ENCODE data around the gene VAPA.

Gene VAPA

DNA sequence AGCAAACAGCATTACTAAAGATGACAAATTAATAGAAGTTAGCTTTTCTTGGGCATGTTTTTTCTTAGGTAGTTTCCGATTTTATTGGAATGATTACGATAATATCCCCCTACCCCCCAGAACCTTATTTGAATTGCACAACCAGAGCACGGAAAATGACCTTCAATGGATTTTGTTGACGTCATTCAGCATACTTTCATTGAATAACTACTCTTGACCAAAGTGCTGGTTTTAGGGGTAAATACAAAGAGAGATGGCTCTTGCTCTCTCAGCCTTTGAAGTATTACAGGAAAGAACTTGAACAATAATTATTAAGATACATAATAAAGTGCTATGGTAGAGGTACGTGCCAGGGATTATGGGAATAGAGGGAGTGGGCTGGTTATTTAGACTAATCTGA, 36.0 kb downstream of the VAPA start:
- no peak overlapping the region for H3K4me3 ChIP-seq (ENCODE audit: low read length in 2 of 2)
- H3K36me3 ChIP-seq (replicated peaks in 1 of 2; ENCODE audit: control insufficient read depth in 2 of 2, insufficient read depth in 2 of 2, low read length in 2 of 2) = peaks cover 10 to 94% of the 10 kb centered on the region in 2 donors
- H3K4ac ChIP-seq (ENCODE audit: low read length) = no peak overlapping the region
- no peak overlapping the region for H2BK12ac ChIP-seq (ENCODE audit: low read length)
- no peak overlapping the region for H3K27ac ChIP-seq (replicated peaks; ENCODE audit: low read length)
- H3K18ac ChIP-seq (ENCODE audit: low read length) = no peak overlapping the region
- no peak overlapping the region for H2BK15ac ChIP-seq (ENCODE audit: low read length)
- H2AK5ac ChIP-seq (ENCODE audit: low read depth, low read length) = no peak overlapping the region
- WGBS, 2 donors (ENCODE audit: extremely low coverage in 2 of 2, insufficient read length in 2 of 2, insufficient replicate concordance in 1 of 2) = no CpG with 5 or more reads among the region's 5 CpGs
- H3K4me2 ChIP-seq (ENCODE audit: insufficient read depth, low read length, poor library complexity, severe bottlenecking) = no peak overlapping the region
- no peak overlapping the region for H2BK5ac ChIP-seq (ENCODE audit: low read length)
- no peak overlapping the region for H2BK120ac ChIP-seq (ENCODE audit: low read depth, low read length)
- no peaks in the 10 kb centered on the region for H3K27me3 ChIP-seq (ENCODE audit: control insufficient read depth in 3 of 3, insufficient read depth in 3 of 3, low read depth in 1 of 3, low read length in 3 of 3)
- H3K14ac ChIP-seq (ENCODE audit: low read length) = no peak overlapping the region
- peaks cover 0 to 2% of the 10 kb centered on the region in 2 donors for H3K4me1 ChIP-seq (ENCODE audit: control insufficient read depth in 2 of 2, insufficient read depth in 1 of 2, low read depth in 1 of 2, low read length in 2 of 2)
- no peak overlapping the region for H3K9ac ChIP-seq (ENCODE audit: low read depth, low read length, poor library complexity)
- H4K91ac ChIP-seq (ENCODE audit: low read depth, low read length, poor library complexity) = no peak overlapping the region
- H4K8ac ChIP-seq (ENCODE audit: low read depth, low read length) = no peak overlapping the region
- no peak overlapping the region for H3K23ac ChIP-seq (ENCODE audit: low read depth, low read length, poor library complexity)
- DNase-seq (ENCODE audit: low spot score) = no peak
- no peak overlapping the region for H2AFZ ChIP-seq (ENCODE audit: low read length)
- H3K9me3 ChIP-seq (replicated peaks in 1 of 2; ENCODE audit: control insufficient read depth in 2 of 2, insufficient read depth in 1 of 2, low read depth in 1 of 2, low read length in 2 of 2) = no peaks in the 10 kb centered on the region
- no peaks in the 10 kb centered on the region for H3K79me1 ChIP-seq (ENCODE audit: low read depth, low read length)

DNA sequence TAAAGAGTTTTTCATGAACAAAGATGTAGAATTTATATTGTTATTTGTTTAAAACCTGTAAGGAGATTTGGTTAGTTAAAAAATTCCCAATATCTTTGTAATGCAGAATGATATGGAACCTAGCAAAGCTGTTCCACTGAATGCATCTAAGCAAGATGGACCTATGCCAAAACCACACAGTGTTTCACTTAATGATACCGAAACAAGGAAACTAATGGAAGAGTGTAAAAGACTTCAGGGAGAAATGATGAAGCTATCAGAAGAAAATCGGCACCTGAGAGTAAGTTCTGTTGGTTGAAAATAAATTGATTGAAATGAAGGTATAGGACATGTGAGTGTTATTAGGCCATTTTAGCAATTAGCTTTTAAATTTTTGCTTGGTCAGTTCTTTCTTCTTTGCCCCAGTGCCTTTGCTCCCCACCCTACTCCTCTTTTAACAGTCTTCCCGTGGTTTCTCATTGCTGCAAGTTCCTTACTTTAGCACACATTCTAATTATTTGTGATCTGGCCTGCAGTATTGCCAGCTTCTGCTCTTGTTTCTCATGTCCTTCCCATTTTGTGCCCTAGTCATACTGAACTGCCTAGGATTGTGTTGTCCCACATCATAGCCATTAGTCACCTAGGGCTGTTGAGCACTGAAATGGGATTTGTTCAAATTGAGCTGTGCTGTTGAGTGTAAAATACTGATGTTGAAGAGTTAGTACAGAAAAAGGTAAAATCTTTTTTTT, 36.6 kb downstream of the VAPA start:
- H2AFZ ChIP-seq (ENCODE audit: low read length) = no peak overlapping the region
- H4K91ac ChIP-seq (ENCODE audit: low read depth, low read length, poor library complexity) = no peak overlapping the region
- H3K4me1 ChIP-seq (ENCODE audit: control insufficient read depth in 2 of 2, insufficient read depth in 1 of 2, low read depth in 1 of 2, low read length in 2 of 2) = peaks cover 0 to 2% of the 10 kb centered on the region in 2 donors
- H3K4ac ChIP-seq (ENCODE audit: low read length) = no peak overlapping the region
- peaks cover 10 to 96% of the 10 kb centered on the region in 2 donors for H3K36me3 ChIP-seq (replicated peaks in 1 of 2; ENCODE audit: control insufficient read depth in 2 of 2, insufficient read depth in 2 of 2, low read length in 2 of 2)
- H2BK12ac ChIP-seq (ENCODE audit: low read length) = no peak overlapping the region
- peak overlapping the region; percentile 30 for H3K27ac ChIP-seq (replicated peaks; ENCODE audit: low read length)
- H3K9ac ChIP-seq (ENCODE audit: low read depth, low read length, poor library complexity) = no peak overlapping the region
- no peaks in the 10 kb centered on the region for H3K27me3 ChIP-seq (ENCODE audit: control insufficient read depth in 3 of 3, insufficient read depth in 3 of 3, low read depth in 1 of 3, low read length in 3 of 3)
- no CpG with 5 or more reads among the region's 3 CpGs for WGBS, 2 donors (ENCODE audit: extremely low coverage in 2 of 2, insufficient read length in 2 of 2, insufficient replicate concordance in 1 of 2)
- no peak overlapping the region for H3K14ac ChIP-seq (ENCODE audit: low read length)
- no peak for DNase-seq (ENCODE audit: low spot score)
- H2BK5ac ChIP-seq (ENCODE audit: low read length) = no peak overlapping the region
- no peak overlapping the region for H3K4me3 ChIP-seq (ENCODE audit: low read length in 2 of 2)
- no peak overlapping the region for H4K8ac ChIP-seq (ENCODE audit: low read depth, low read length)
- no peak overlapping the region for H3K18ac ChIP-seq (ENCODE audit: low read length)
- H3K23ac ChIP-seq (ENCODE audit: low read depth, low read length, poor library complexity) = no peak overlapping the region
- H2AK5ac ChIP-seq (ENCODE audit: low read depth, low read length) = no peak overlapping the region
- no peak overlapping the region for H2BK120ac ChIP-seq (ENCODE audit: low read depth, low read length)
- no peaks in the 10 kb centered on the region for H3K9me3 ChIP-seq (replicated peaks in 1 of 2; ENCODE audit: control insufficient read depth in 2 of 2, insufficient read depth in 1 of 2, low read depth in 1 of 2, low read length in 2 of 2)
- no peak overlapping the region for H3K4me2 ChIP-seq (ENCODE audit: insufficient read depth, low read length, poor library complexity, severe bottlenecking)
- H2BK15ac ChIP-seq (ENCODE audit: low read length) = no peak overlapping the region
- no peaks in the 10 kb centered on the region for H3K79me1 ChIP-seq (ENCODE audit: low read depth, low read length)

DNA sequence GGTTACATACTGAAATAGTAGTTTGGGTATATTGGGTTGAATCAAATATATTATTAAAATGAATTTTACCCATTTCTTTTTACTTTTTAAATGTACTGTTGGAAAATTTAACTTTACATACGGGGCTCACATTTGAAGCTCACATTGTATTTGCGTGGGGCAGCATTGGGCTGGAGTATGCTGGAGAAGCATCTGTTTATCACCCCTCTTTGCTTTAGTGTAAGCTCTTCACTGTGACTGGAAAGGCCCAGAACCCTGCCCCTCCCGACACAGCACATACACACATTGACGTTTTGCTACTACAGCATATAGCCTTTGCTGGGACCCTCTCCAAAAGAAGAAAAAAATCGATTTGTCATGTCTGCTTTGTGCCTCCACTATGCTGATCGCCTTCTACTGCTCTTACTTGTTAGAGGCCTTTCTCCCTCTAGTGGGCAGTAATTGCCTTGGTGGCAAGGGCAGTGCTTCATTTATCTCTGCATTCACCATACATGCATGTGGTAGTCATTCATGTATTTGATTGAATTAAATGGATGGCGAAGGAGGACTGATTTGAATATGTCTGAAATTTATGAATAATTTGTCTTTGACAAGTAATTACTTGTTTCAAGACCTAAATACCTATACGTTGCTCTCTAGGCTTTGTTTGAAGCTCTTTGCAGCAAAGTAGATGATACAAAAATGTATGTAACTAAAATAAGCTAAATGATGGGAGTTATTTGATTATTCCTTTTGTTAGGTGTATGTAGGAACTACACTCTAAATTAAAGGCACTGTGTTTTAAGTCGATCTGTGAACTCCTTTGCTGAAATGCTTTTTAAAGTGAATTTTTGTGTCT, 37.4 kb downstream of the VAPA start:
- Histone ChIP-seq H2BK120ac (ENCODE audit: low read depth, low read length) (no peak overlapping the region), H2AK5ac (ENCODE audit: low read depth, low read length) (no peak overlapping the region), H3K9me3 (replicated peaks in 1 of 2; ENCODE audit: control insufficient read depth in 2 of 2, insufficient read depth in 1 of 2, low read depth in 1 of 2, low read length in 2 of 2) (no peaks in the 10 kb centered on the region), H3K27ac (replicated peaks; ENCODE audit: low read length) (no peak overlapping the region), H2BK12ac (ENCODE audit: low read length) (no peak overlapping the region), H4K8ac (ENCODE audit: low read depth, low read length) (no peak overlapping the region), H2AFZ (ENCODE audit: low read length) (no peak overlapping the region), H3K14ac (ENCODE audit: low read length) (no peak overlapping the region), H2BK5ac (ENCODE audit: low read length) (no peak overlapping the region), H3K4me2 (ENCODE audit: insufficient read depth, low read length, poor library complexity, severe bottlenecking) (no peak overlapping the region), H3K79me1 (ENCODE audit: low read depth, low read length) (no peaks in the 10 kb centered on the region), H3K9ac (ENCODE audit: low read depth, low read length, poor library complexity) (no peak overlapping the region), H3K4me1 (ENCODE audit: control insufficient read depth in 2 of 2, insufficient read depth in 1 of 2, low read depth in 1 of 2, low read length in 2 of 2) (peaks cover 0 to 2% of the 10 kb centered on the region in 2 donors), H3K18ac (ENCODE audit: low read length) (no peak overlapping the region), H3K4me3 (ENCODE audit: low read length in 2 of 2) (no peak overlapping the region), H3K36me3 (replicated peaks in 1 of 2; ENCODE audit: control insufficient read depth in 2 of 2, insufficient read depth in 2 of 2, low read length in 2 of 2) (peaks cover 9 to 96% of the 10 kb centered on the region in 2 donors), H3K27me3 (ENCODE audit: control insufficient read depth in 3 of 3, insufficient read depth in 3 of 3, low read depth in 1 of 3, low read length in 3 of 3) (no peaks in the 10 kb centered on the region), H4K91ac (ENCODE audit: low read depth, low read length, poor library complexity) (no peak overlapping the region), H3K4ac (ENCODE audit: low read length) (no peak overlapping the region), H3K23ac (ENCODE audit: low read depth, low read length, poor library complexity) (no peak overlapping the region), H2BK15ac (ENCODE audit: low read length) (no peak overlapping the region)
- DNase-seq (ENCODE audit: low spot score) = peak; percentile 17
- no CpG with 5 or more reads among the region's 9 CpGs for WGBS, 2 donors (ENCODE audit: extremely low coverage in 2 of 2, insufficient read length in 2 of 2, insufficient replicate concordance in 1 of 2)
